ENCODE results near the gene TIMM50. TPM values are rescaled to one million over a fixed set of nuclear protein-coding genes. Genes with fewer than 3 reads are reported as not detected.

The TIMM50 gene
- total RNA-seq, 6 experiments from 2014 or later = 28.1 to 48.1 (median 31.3) TPM

- no peak overlapping the region for H3K4me3 ChIP-seq
- TF ChIP-seq POLR2A (IDR thresholded peaks at IDR 0.05) = no peak
- TF ChIP-seq, protein P1, sequence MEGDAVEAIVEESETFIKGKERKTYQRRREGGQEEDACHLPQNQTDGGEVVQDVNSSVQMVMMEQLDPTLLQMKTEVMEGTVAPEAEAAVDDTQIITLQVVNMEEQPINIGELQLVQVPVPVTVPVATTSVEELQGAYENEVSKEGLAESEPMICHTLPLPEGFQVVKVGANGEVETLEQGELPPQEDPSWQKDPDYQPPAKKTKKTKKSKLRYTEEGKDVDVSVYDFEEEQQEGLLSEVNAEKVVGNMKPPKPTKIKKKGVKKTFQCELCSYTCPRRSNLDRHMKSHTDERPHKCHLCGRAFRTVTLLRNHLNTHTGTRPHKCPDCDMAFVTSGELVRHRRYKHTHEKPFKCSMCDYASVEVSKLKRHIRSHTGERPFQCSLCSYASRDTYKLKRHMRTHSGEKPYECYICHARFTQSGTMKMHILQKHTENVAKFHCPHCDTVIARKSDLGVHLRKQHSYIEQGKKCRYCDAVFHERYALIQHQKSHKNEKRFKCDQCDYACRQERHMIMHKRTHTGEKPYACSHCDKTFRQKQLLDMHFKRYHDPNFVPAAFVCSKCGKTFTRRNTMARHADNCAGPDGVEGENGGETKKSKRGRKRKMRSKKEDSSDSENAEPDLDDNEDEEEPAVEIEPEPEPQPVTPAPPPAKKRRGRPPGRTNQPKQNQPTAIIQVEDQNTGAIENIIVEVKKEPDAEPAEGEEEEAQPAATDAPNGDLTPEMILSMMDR (IDR thresholded peaks at IDR 0.05) = no peak
These were observed 27.2 kb downstream of the TIMM50 start for GRCh38 chr19:39507715-39508364.

GRCh38 chr19:39508629-39509028 lies 28.0 kb downstream of the TIMM50 start:
- Histone ChIP-seq H3K9me3 (no peaks in the 10 kb centered on the region), H3K4me3 (no peak overlapping the region), H3K27me3 (no peaks in the 10 kb centered on the region), H3K4me1 (no peaks in the 10 kb centered on the region), H3K36me3 (no peaks in the 10 kb centered on the region), H3K27ac (no peak overlapping the region)
- intact Hi-C loops (cut with DNase I) = no loop called here
- WGBS (ENCODE audit: insufficient coverage, low coverage, low lambda C conversion rate, missing lambda C conversion rate) = 71% methylated on average over 7 of the region's 9 CpGs
- no peak for DNase-seq
- TF ChIP-seq, protein P1 (IDR thresholded peaks at IDR 0.05) = no peak
- no peak for TF ChIP-seq POLR2A (IDR thresholded peaks at IDR 0.05)
- no peak for ATAC-seq

More at GRCh38 chr19:39507715-39508364, 27.2 kb downstream of the TIMM50 start:
- no peaks in the 10 kb centered on the region for H3K36me3 ChIP-seq
- intact Hi-C loops (cut with DNase I) = no loop called here
- DNase-seq (no peak), ATAC-seq (no peak)
- whole genome bisulfite sequencing (ENCODE audit: insufficient coverage, low coverage, low lambda C conversion rate, missing lambda C conversion rate) = 32% methylated on average over 21 of the region's 24 CpGs
- H3K4me1 ChIP-seq = no peaks in the 10 kb centered on the region
- no peaks in the 10 kb centered on the region for H3K27me3 ChIP-seq
- no peak overlapping the region for H3K27ac ChIP-seq
- no peaks in the 10 kb centered on the region for H3K9me3 ChIP-seq

GRCh38 chr19:39509233-39509632 lies 28.6 kb downstream of the TIMM50 start:
- Histone ChIP-seq H3K36me3 (no peaks in the 10 kb centered on the region), H3K9me3 (no peaks in the 10 kb centered on the region), H3K27me3 (no peaks in the 10 kb centered on the region), H3K4me1 (no peaks in the 10 kb centered on the region), H3K4me3 (no peak overlapping the region), H3K27ac (no peak overlapping the region)
- no peak for DNase-seq
- WGBS (ENCODE audit: insufficient coverage, low coverage, low lambda C conversion rate, missing lambda C conversion rate) = 33% methylated on average over 1 of the region's 2 CpGs
- TF ChIP-seq, protein P1 (IDR thresholded peaks at IDR 0.05) = no peak
- TF ChIP-seq POLR2A (IDR thresholded peaks at IDR 0.05) = no peak
- intact Hi-C loops (cut with DNase I) = no loop called here
- no peak for ATAC-seq

DNA sequence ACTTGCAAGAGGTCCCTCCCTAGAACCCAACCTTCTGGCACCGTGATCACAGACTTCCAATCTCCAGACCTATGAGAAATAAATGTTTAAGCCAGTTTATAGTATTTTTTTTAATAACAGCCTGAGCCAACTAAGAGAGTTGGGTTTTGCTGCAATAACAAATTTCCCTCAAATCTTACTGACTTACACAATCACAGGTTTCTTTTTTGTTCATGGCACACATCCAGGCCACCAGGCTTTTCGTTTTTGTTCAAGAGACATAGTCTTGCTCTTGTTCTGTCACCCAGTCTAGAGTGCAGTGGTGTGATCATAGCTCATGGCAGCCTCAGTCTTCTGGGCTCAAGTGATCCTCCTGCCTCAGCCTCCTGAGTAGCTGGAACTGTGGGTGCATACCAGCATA lies 32.4 kb downstream of the TIMM50 start:
- TF ChIP-seq, protein P1 (IDR thresholded peaks at IDR 0.05) = no peak
- no peak for TF ChIP-seq POLR2A (IDR thresholded peaks at IDR 0.05)
- Histone ChIP-seq H3K9me3 (no peaks in the 10 kb centered on the region), H3K36me3 (no peaks in the 10 kb centered on the region), H3K27me3 (no peaks in the 10 kb centered on the region), H3K4me1 (peaks cover 0 to 8% (median 3%) of the 10 kb centered on the region in 4 donors), H3K27ac (no peak overlapping the region), H3K4me3 (no peak overlapping the region)
- no peak for DNase-seq
- intact Hi-C loops (cut with DNase I) = no loop called here
- 39% methylated on average over 2 of the region's 2 CpGs for WGBS (ENCODE audit: insufficient coverage, low coverage, low lambda C conversion rate, missing lambda C conversion rate)
- no peak for ATAC-seq
